SK-N-SH treated with all-trans-retinoic acid at 6 μM for 48 hours (cell line): Measurements from ENCODE around the gene SVOP.

Source experiments
- ARNTL ChIP-seq: fragments of 450-650 bp; formaldehyde crosslinking; IDR thresholded peaks from 2 replicates; pipeline ENCODE4 v1.5.0; 2020; ENCODE audit warnings: low read depth, mild to moderate bottlenecking, moderate library complexity, borderline replicate concordance
- ESRRG ChIP-seq: fragments of 250-450 bp; sonication (Bioruptor Pico); IDR thresholded peaks from 2 replicates; pipeline ENCODE4 v1.6.1; 2021; ENCODE audit warnings: mild to moderate bottlenecking
- GLIS3 ChIP-seq: fragments of 250-450 bp; sonication (Bioruptor Pico); IDR thresholded peaks from 2 replicates; pipeline ENCODE4 v1.5.0; 2020; ENCODE audit warnings: mild to moderate bottlenecking, moderate library complexity
- OSR1 ChIP-seq: fragments of 250-450 bp; sonication (Bioruptor Pico); IDR thresholded peaks from 2 replicates; pipeline ENCODE4 v1.8.0; 2022; ENCODE audit warnings: moderate library complexity, mild to moderate bottlenecking, inconsistent platforms
- PPARA ChIP-seq: fragments of 250-450 bp; sonication (Bioruptor Pico); IDR thresholded peaks from 2 replicates; pipeline ENCODE4 v1.5.0; 2020; ENCODE audit warnings: mild to moderate bottlenecking, borderline replicate concordance
- RARB ChIP-seq: fragments of 250-450 bp; sonication (Bioruptor Pico); IDR thresholded peaks from 2 replicates; pipeline ENCODE4 v1.8.0; 2021; ENCODE audit warnings: mild to moderate bottlenecking, moderate library complexity
- SNAI2 ChIP-seq: fragments of 250-450 bp; sonication (Bioruptor Pico); IDR thresholded peaks from 2 replicates; pipeline ENCODE4 v1.5.0; 2020; ENCODE audit warnings: mild to moderate bottlenecking, moderate library complexity
- TOX ChIP-seq: fragments of 250-450 bp; sonication (Bioruptor Pico); IDR thresholded peaks from 2 replicates; pipeline ENCODE4 v1.8.0; 2021; ENCODE audit warnings: mild to moderate bottlenecking, moderate library complexity, borderline replicate concordance
- ZFP3 ChIP-seq: fragments of 250-450 bp; sonication (Bioruptor Pico); IDR thresholded peaks from 2 replicates; pipeline ENCODE4 v1.5.0; 2020; ENCODE audit warnings: mild to moderate bottlenecking, moderate library complexity
- ZNF70 ChIP-seq: fragments of 450-650 bp; formaldehyde crosslinking; IDR thresholded peaks from 2 replicates; pipeline ENCODE4 v1.5.0; 2020; ENCODE audit warnings: mild to moderate bottlenecking, moderate library complexity
- ZNF8 ChIP-seq: fragments of 450-650 bp; formaldehyde crosslinking; IDR thresholded peaks from 2 replicates; pipeline ENCODE4 v1.5.0; 2020; ENCODE audit warnings: mild to moderate bottlenecking, moderate library complexity
- TF ChIP-seq, protein P1 (sequence below): fragments of 250-450 bp; sonication (Bioruptor Pico); IDR thresholded peaks from 2 replicates; pipeline ENCODE4 v1.8.0; 2020; ENCODE audit warnings: mild to moderate bottlenecking, moderate library complexity, borderline replicate concordance
- TF ChIP-seq, protein P2 (sequence below): fragments of 250-450 bp; sonication (Bioruptor Pico); IDR thresholded peaks from 2 replicates; pipeline ENCODE4 v1.5.1; 2021; ENCODE audit warnings: mild to moderate bottlenecking, moderate library complexity

DNA sequence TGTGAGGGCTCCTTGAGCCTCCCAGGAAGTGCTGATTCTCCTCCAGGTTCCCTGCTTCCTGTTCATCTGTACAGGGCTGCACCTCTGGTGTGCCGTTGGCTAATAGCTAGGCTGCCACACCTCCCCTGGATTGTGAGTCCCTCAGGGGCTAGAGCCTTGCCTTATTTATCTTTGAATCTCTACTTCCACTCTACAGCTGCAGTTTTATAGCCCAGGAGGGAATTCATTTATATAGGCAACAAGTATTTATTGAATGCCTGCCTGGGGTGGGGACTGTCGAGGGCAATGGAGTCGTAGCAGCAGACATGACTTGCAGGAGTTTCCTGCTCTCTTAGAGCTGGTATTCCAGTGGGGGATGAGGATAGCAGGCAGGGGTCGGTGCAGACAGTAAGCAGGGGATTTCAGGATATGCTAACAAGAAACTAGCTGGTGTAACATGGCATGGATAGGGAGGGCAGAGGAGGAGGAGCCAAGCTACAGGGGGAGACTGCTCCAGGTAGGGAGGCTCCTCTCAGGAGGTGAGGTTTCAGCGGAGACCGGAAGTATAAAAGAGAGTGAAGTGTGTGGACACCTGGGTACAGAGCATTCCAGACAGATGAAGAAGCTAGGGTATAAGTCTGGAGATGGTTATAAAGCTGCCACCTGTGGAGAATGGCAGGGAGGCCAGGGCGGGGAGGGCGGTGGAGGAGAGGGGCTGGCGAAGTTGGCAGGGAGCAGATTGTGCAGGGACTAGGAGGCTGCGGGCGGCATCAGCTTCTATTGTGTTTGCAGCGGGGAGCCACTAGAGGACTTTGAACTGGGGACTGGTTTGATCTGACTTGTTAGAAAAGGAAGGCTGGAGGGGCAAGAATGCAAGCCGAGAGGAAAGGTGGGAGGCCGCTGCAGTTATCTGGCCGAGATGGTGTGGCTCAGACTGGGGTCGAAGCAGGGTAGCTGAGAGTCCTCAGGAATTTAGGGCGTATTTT lies 48.7 kb upstream of the SVOP start:
- TF ChIP-seq SNAI2 (CRISPR knock-in tag) (no peak), GLIS3 (CRISPR knock-in tag) (no peak), ZNF70 (CRISPR knock-in tag) (no peak), ZNF8 (no peak), TOX (no peak), ZFP3 (CRISPR knock-in tag) (no peak), ARNTL (CRISPR knock-in tag) (no peak), PPARA (CRISPR knock-in tag) (no peak), ESRRG (no peak), OSR1 (CRISPR knock-in tag) (no peak), RARB (no peak)
- TF ChIP-seq, protein P1, sequence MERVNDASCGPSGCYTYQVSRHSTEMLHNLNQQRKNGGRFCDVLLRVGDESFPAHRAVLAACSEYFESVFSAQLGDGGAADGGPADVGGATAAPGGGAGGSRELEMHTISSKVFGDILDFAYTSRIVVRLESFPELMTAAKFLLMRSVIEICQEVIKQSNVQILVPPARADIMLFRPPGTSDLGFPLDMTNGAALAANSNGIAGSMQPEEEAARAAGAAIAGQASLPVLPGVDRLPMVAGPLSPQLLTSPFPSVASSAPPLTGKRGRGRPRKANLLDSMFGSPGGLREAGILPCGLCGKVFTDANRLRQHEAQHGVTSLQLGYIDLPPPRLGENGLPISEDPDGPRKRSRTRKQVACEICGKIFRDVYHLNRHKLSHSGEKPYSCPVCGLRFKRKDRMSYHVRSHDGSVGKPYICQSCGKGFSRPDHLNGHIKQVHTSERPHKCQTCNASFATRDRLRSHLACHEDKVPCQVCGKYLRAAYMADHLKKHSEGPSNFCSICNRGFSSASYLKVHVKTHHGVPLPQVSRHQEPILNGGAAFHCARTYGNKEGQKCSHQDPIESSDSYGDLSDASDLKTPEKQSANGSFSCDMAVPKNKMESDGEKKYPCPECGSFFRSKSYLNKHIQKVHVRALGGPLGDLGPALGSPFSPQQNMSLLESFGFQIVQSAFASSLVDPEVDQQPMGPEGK (CRISPR knock-in tag): no peak
- TF ChIP-seq, protein P2, sequence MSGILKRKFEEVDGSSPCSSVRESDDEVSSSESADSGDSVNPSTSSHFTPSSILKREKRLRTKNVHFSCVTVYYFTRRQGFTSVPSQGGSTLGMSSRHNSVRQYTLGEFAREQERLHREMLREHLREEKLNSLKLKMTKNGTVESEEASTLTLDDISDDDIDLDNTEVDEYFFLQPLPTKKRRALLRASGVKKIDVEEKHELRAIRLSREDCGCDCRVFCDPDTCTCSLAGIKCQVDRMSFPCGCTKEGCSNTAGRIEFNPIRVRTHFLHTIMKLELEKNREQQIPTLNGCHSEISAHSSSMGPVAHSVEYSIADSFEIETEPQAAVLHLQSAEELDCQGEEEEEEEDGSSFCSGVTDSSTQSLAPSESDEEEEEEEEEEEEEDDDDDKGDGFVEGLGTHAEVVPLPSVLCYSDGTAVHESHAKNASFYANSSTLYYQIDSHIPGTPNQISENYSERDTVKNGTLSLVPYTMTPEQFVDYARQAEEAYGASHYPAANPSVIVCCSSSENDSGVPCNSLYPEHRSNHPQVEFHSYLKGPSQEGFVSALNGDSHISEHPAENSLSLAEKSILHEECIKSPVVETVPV (CRISPR knock-in tag): no peak
